Measurements from ENCODE around the gene DHX34.

- TF ChIP-seq CTCF (IDR thresholded peaks at IDR 0.05; ENCODE audit: insufficient read depth, low read depth, low read length) (no peak), EZH2 (IDR thresholded peaks at IDR 0.05; ENCODE audit: insufficient read depth, low read length) (no peak)
Observed at GRCh38 chr19:47357788-47358680, 8.9 kb downstream of the DHX34 start.
